Measurements from ENCODE around the gene DOCK6. TPM values are rescaled to one million over a fixed set of nuclear protein-coding genes. Genes with fewer than 3 reads are reported as not detected.

The DOCK6 gene
- total and polyA plus RNA-seq, 2 of the 13 experiments (the other 11 are each of a cell fraction or from before 2014, with no cell fraction given) = 5.4 to 38.1 TPM

DNA sequence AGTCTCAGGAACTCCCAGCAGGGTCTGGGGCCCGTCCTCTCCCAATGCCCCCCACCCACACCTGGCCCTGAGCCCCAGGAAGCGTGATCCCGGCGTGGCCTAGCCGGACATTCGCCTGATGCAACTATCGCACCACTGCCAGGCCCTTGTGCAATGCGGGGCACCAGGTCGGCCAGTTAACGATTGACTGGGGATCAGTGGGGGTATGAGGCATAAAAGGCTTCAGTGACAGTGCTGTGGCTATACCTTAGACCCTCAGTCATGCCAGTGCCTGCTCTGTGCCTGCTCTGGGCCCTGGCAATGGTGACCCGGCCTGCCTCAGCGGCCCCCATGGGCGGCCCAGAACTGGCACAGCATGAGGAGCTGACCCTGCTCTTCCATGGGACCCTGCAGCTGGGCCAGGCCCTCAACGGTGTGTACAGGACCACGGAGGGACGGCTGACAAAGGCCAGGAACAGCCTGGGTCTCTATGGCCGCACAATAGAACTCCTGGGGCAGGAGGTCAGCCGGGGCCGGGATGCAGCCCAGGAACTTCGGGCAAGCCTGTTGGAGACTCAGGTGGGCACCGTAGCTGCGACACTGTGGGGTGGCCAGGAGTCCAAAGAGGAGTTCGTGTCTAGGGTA is 22.8 kb downstream of the DOCK6 start, which contains the start of gene ANGPTL8 (continued):
- TF ChIP-seq, protein P1, sequence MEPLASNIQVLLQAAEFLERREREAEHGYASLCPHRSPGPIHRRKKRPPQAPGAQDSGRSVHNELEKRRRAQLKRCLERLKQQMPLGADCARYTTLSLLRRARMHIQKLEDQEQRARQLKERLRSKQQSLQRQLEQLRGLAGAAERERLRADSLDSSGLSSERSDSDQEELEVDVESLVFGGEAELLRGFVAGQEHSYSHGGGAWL (CRISPR knock-in tag; IDR thresholded peaks at IDR 0.05) = peak; percentile 83; the same call in 1 of the 2 replicates
- TF ChIP-seq GTF3A (CRISPR knock-in tag; conservative IDR thresholded peaks at IDR 0.05) (0 out of 2 replicates have a peak, but pooled peaks have one; percentile 68), ZFP1 (CRISPR knock-in tag; IDR thresholded peaks at IDR 0.05) (peak; percentile 88), CHCHD3 (CRISPR knock-in tag; IDR thresholded peaks at IDR 0.05) (0 out of 2 replicates have a peak, but pooled peaks have one; percentile 70), ZNF501 (CRISPR knock-in tag; IDR thresholded peaks at IDR 0.05) (peak; percentile 88), RFXANK (CRISPR knock-in tag; IDR thresholded peaks at IDR 0.05) (peak; percentile 22; the same call in 1 of the 2 replicates), HMGA1 (CRISPR knock-in tag; conservative IDR thresholded peaks at IDR 0.05) (no peak), JUN (CRISPR knock-in tag; IDR thresholded peaks at IDR 0.05) (peak; percentile 74; the same call in 1 of the 2 replicates), ELF1 (CRISPR knock-in tag; IDR thresholded peaks at IDR 0.05) (peak; percentile 74), CCDC6 (CRISPR knock-in tag; IDR thresholded peaks at IDR 0.05) (peak; percentile 86; the same call in 1 of the 2 replicates), ZNF101 (CRISPR knock-in tag; IDR thresholded peaks at IDR 0.05; ENCODE audit: borderline replicate concordance, low read depth) (peak; percentile 30; the same call in 1 of the 2 replicates), HNRNPUL1 (IDR thresholded peaks at IDR 0.05; ENCODE audit: low read depth, low read length) (no peak), NFE2L2 (IDR thresholded peaks at IDR 0.05; ENCODE audit: low read length) (no peak), ZNF468 (CRISPR knock-in tag; IDR thresholded peaks at IDR 0.05) (peak; percentile 95), ZFP82 (CRISPR knock-in tag; IDR thresholded peaks at IDR 0.05; ENCODE audit: borderline replicate concordance) (peak; percentile 42; the same call in 1 of the 2 replicates), ZNF720 (CRISPR knock-in tag; IDR thresholded peaks at IDR 0.05) (no peak), FOXJ3 (CRISPR knock-in tag; IDR thresholded peaks at IDR 0.05; ENCODE audit: borderline replicate concordance) (peak; percentile 43; the same call in 1 of the 2 replicates), ZNF160 (CRISPR knock-in tag; IDR thresholded peaks at IDR 0.05) (peak; percentile 89), ZNF660 (CRISPR knock-in tag; IDR thresholded peaks at IDR 0.05; ENCODE audit: borderline replicate concordance, low read depth) (no peak), RARA (CRISPR knock-in tag; IDR thresholded peaks at IDR 0.05) (peak; percentile 98), ZNF672 (CRISPR knock-in tag; IDR thresholded peaks at IDR 0.05) (0 out of 2 replicates have a peak, but pooled peaks have one; percentile 47), ZKSCAN5 (CRISPR knock-in tag; IDR thresholded peaks at IDR 0.05) (no peak)
- TF ChIP-seq, protein P2, sequence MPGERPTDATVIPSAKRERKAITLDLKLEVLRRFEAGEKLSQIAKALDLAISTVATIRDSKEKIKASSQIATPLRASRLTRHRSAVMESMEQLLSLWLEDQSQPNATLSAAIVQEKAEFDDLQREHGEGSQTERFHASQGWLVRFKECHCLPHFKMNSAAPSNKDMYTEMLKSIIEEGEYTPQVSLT (CRISPR knock-in tag; IDR thresholded peaks at IDR 0.05; ENCODE audit: borderline replicate concordance, low read depth) = no peak
- TF ChIP-seq, protein P3, sequence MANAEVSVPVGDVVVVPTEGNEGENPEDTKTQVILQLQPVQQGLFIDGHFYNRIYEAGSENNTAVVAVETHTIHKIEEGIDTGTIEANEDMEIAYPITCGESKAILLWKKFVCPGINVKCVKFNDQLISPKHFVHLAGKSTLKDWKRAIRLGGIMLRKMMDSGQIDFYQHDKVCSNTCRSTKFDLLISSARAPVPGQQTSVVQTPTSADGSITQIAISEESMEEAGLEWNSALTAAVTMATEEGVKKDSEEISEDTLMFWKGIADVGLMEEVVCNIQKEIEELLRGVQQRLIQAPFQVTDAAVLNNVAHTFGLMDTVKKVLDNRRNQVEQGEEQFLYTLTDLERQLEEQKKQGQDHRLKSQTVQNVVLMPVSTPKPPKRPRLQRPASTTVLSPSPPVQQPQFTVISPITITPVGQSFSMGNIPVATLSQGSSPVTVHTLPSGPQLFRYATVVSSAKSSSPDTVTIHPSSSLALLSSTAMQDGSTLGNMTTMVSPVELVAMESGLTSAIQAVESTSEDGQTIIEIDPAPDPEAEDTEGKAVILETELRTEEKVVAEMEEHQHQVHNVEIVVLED (CRISPR knock-in tag; IDR thresholded peaks at IDR 0.05; ENCODE audit: borderline replicate concordance) = peak; percentile 70
- TF ChIP-seq, protein P4, sequence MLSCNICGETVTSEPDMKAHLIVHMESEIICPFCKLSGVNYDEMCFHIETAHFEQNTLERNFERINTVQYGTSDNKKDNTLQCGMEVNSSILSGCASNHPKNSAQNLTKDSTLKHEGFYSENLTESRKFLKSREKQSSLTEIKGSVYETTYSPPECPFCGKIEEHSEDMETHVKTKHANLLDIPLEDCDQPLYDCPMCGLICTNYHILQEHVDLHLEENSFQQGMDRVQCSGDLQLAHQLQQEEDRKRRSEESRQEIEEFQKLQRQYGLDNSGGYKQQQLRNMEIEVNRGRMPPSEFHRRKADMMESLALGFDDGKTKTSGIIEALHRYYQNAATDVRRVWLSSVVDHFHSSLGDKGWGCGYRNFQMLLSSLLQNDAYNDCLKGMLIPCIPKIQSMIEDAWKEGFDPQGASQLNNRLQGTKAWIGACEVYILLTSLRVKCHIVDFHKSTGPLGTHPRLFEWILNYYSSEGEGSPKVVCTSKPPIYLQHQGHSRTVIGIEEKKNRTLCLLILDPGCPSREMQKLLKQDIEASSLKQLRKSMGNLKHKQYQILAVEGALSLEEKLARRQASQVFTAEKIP (CRISPR knock-in tag; IDR thresholded peaks at IDR 0.05; ENCODE audit: borderline replicate concordance) = no peak
- TF ChIP-seq, protein P5, sequence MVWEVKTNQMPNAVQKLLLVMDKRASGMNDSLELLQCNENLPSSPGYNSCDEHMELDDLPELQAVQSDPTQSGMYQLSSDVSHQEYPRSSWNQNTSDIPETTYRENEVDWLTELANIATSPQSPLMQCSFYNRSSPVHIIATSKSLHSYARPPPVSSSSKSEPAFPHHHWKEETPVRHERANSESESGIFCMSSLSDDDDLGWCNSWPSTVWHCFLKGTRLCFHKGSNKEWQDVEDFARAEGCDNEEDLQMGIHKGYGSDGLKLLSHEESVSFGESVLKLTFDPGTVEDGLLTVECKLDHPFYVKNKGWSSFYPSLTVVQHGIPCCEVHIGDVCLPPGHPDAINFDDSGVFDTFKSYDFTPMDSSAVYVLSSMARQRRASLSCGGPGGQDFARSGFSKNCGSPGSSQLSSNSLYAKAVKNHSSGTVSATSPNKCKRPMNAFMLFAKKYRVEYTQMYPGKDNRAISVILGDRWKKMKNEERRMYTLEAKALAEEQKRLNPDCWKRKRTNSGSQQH (CRISPR knock-in tag; IDR thresholded peaks at IDR 0.05; ENCODE audit: low read depth) = peak; percentile 81; the same call in 1 of the 2 replicates

All from HepG2 (cell line).